ENCODE results near the gene DPEP3. TPM values are rescaled to one million over a fixed set of nuclear protein-coding genes. Genes with fewer than 3 reads are reported as not detected.
A peak's percentile ranks its signal among the peaks of the same experiment; 100 is the strongest.

The DPEP3 gene
- total and polyA plus RNA-seq, 10 of the 15 experiments (the other 5 are each of a cell fraction or from before 2014, with no cell fraction given) = not detected

DNA sequence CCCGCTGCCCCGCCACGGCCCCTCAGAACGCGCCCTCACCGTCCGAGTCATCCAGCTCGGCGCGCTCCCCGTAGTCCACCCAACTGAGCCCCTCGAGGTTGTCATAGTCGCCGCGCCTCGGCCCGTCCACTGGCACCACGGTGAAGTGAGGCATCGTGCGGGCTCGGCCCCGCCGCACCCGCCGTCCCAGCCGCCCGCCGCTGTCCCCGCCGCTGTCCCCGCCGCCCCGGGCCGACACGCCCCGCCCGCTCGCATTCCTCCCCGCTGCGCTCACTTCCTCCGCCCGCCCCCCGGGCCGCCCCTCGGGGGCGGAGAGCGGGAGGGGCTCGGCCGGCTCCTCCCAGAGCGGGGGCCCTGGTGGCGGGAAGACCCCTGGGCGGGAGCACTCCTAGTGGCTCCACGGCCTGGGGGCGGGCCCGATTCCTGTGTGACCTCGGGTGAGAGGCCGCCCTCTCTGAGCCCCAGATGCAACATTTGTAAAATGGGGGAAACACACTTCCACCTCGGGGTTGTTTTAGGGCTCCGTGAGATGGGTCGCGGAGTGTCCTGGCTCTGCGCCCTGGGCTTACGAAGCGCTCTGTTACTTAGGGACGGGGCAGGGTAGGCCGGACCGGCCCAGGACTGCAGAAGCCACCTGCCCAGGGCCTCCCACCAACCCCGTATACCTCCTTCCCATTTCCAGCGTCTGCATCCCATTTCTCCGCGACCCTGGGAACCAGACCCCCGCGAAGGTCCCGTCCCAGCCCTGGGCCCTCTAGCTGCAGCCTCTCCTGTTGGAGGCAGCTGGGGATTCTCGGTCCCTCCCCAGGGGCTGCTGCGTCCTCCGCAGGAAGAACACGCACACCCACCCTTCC lies 11.7 kb downstream of the DPEP3 start, which contains the start of gene SLC12A4 (continued):
- peak; percentile 10 for TF ChIP-seq LARP7 (IDR thresholded peaks at IDR 0.05)
- TF ChIP-seq IKZF1 (conservative IDR thresholded peaks at IDR 0.05) = peak; percentile 76
- peak; percentile 49 for TF ChIP-seq SP1 (IDR thresholded peaks at IDR 0.05; ENCODE audit: low read depth, low read length)
- 0 out of 2 replicates have a peak, but pooled peaks have one; percentile 38 for TF ChIP-seq PML (IDR thresholded peaks at IDR 0.05; ENCODE audit: low read length)
- TF ChIP-seq E2F8 (IDR thresholded peaks at IDR 0.05; ENCODE audit: low read depth, partially characterized antibody) = peak; percentile 86
- TF ChIP-seq NR2C2 (IDR thresholded peaks at IDR 0.05; ENCODE audit: borderline replicate concordance, control insufficient read depth, insufficient read length, low read depth) = no peak
- TF ChIP-seq, protein P1, sequence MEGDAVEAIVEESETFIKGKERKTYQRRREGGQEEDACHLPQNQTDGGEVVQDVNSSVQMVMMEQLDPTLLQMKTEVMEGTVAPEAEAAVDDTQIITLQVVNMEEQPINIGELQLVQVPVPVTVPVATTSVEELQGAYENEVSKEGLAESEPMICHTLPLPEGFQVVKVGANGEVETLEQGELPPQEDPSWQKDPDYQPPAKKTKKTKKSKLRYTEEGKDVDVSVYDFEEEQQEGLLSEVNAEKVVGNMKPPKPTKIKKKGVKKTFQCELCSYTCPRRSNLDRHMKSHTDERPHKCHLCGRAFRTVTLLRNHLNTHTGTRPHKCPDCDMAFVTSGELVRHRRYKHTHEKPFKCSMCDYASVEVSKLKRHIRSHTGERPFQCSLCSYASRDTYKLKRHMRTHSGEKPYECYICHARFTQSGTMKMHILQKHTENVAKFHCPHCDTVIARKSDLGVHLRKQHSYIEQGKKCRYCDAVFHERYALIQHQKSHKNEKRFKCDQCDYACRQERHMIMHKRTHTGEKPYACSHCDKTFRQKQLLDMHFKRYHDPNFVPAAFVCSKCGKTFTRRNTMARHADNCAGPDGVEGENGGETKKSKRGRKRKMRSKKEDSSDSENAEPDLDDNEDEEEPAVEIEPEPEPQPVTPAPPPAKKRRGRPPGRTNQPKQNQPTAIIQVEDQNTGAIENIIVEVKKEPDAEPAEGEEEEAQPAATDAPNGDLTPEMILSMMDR (IDR thresholded peaks at IDR 0.05 in 2 of 3, conservative IDR thresholded peaks at IDR 0.05 in 1 of 3; ENCODE audit: control insufficient read depth in 2 of 3, extremely low read depth in 1 of 3, insufficient read depth in 1 of 3, low read depth in 3 of 3, low read length in 3 of 3) = no peak
- no peak for TF ChIP-seq ZNF384 (IDR thresholded peaks at IDR 0.05; ENCODE audit: borderline replicate concordance, low read depth, low read length)
- no peak for TF ChIP-seq BMI1 (IDR thresholded peaks at IDR 0.05; ENCODE audit: borderline replicate concordance)
- TF ChIP-seq YBX1 (IDR thresholded peaks at IDR 0.05) = no peak
- 0 out of 2 replicates have a peak, but pooled peaks have one; percentile 5 for TF ChIP-seq CREB1 (IDR thresholded peaks at IDR 0.05; ENCODE audit: low read depth)
- peak; percentile 32; the same call in 1 of the 2 replicates for TF ChIP-seq MTA2 (IDR thresholded peaks at IDR 0.05; ENCODE audit: low read depth)
- TF ChIP-seq BCL11A (IDR thresholded peaks at IDR 0.05; ENCODE audit: low read depth, low read length) = no peak
- TF ChIP-seq, protein P2, sequence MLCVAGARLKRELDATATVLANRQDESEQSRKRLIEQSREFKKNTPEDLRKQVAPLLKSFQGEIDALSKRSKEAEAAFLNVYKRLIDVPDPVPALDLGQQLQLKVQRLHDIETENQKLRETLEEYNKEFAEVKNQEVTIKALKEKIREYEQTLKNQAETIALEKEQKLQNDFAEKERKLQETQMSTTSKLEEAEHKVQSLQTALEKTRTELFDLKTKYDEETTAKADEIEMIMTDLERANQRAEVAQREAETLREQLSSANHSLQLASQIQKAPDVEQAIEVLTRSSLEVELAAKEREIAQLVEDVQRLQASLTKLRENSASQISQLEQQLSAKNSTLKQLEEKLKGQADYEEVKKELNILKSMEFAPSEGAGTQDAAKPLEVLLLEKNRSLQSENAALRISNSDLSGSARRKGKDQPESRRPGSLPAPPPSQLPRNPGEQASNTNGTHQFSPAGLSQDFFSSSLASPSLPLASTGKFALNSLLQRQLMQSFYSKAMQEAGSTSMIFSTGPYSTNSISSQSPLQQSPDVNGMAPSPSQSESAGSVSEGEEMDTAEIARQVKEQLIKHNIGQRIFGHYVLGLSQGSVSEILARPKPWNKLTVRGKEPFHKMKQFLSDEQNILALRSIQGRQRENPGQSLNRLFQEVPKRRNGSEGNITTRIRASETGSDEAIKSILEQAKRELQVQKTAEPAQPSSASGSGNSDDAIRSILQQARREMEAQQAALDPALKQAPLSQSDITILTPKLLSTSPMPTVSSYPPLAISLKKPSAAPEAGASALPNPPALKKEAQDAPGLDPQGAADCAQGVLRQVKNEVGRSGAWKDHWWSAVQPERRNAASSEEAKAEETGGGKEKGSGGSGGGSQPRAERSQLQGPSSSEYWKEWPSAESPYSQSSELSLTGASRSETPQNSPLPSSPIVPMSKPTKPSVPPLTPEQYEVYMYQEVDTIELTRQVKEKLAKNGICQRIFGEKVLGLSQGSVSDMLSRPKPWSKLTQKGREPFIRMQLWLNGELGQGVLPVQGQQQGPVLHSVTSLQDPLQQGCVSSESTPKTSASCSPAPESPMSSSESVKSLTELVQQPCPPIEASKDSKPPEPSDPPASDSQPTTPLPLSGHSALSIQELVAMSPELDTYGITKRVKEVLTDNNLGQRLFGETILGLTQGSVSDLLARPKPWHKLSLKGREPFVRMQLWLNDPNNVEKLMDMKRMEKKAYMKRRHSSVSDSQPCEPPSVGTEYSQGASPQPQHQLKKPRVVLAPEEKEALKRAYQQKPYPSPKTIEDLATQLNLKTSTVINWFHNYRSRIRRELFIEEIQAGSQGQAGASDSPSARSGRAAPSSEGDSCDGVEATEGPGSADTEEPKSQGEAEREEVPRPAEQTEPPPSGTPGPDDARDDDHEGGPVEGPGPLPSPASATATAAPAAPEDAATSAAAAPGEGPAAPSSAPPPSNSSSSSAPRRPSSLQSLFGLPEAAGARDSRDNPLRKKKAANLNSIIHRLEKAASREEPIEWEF (IDR thresholded peaks at IDR 0.05; ENCODE audit: insufficient replicate concordance, low read depth, low read length) = no peak
- no peak; the same call in 1 of the 2 replicates for TF ChIP-seq EED (IDR thresholded peaks at IDR 0.05; ENCODE audit: low read depth)
- TF ChIP-seq MEF2A (IDR thresholded peaks at IDR 0.05; ENCODE audit: insufficient read depth, low read depth, low read length) = no peak
- no peak for TF ChIP-seq CEBPB (IDR thresholded peaks at IDR 0.05; ENCODE audit: borderline replicate concordance in 1 of 2, low read depth in 2 of 2, low read length in 2 of 2)
- peak; percentile 50; the same call in 1 of the 2 replicates for TF ChIP-seq POLR2AphosphoS5 (IDR thresholded peaks at IDR 0.05; ENCODE audit: low read length)
- TF ChIP-seq KLF5 (IDR thresholded peaks at IDR 0.05; ENCODE audit: partially characterized antibody) = peak; percentile 28
- TF ChIP-seq SMC3 (IDR thresholded peaks at IDR 0.05; ENCODE audit: borderline replicate concordance, low read length) = no peak

All from GM12878 (cell line).